C4-2B (cell line): ENCODE data around the gene ZNHIT3.

Experiments
- CTCF ChIP-seq: fragments of 450-650 bp; conservative IDR thresholded peaks from 2 replicates; pipeline ENCODE4 v1.5.1; 2017; ENCODE audit warnings: mild to moderate bottlenecking
- ZFX ChIP-seq: fragments of 450-650 bp; IDR thresholded peaks from 2 replicates; pipeline ENCODE4 v1.6.1; 2017

DNA sequence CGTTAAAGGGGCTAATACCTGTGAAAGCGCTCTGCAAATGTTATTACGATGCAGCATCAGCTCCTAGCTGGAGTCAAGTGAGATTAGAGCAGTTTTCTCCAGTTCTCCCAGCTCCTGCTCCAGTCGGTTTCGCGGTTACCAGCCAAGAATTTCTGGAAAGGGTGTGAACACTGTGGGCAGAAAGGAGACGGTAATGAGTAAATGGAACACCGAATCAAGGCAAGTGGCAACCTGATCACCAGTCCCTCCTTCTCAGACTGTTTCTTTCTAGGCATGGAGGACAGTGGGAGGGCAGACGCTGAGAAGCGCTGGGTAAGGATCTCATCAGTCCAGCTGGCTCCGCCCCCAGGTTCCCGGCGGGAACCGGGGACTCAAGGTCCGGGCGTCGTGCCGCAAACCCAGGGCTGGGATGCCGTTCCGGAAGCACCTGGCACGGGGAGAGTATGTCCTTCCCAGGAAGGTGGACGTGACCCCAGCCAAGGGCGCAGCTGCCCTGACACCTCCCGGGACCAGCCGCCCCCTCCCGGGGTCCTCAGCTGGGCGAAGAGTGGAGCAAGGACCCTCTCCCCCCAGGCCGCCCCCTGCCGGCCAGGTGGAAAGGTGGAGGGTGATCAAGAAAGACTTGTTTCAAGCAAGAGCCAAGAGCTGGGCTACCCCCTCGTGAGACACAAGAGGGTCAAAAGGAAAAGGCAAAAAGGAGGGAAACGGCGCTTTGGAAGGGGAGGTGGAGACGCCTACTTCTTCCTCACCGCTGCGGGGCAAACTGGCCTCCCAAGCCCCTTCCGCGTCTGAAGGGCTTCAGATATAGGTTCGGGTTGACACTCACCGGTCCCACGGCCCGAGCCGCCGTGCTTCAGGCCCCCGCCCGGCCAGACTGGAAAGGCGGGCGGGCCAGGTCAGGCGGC lies 47.7 kb downstream of the ZNHIT3 start:
- TF ChIP-seq CTCF (peak; percentile 84), ZFX (no peak)
